HL-60 (cell line): Measurements from ENCODE around the gene SLC4A8.

ENCODE experiments used
- POLR2AphosphoS5 ChIP-seq: IDR thresholded peaks from 2 replicates; pipeline ENCODE4 v1.6.1; 2012; ENCODE audit warnings: low read depth
- SPI1 ChIP-seq: IDR thresholded peaks from 2 replicates; pipeline ENCODE4 v1.6.1; 2012; ENCODE audit warnings: low read depth, mild to moderate bottlenecking, borderline replicate concordance
- TF ChIP-seq, protein P1 (sequence below): IDR thresholded peaks from one replicate; pipeline ENCODE4 v1.5.1; 2011; ENCODE audit warnings: low read length, control low read depth, inconsistent platforms; ENCODE audit not compliant: insufficient read depth
- TF ChIP-seq, protein P2 (sequence below): IDR thresholded peaks from 2 replicates; pipeline ENCODE4 v1.6.1; 2012; ENCODE audit warnings: low read depth; ENCODE audit not compliant: insufficient replicate concordance

DNA sequence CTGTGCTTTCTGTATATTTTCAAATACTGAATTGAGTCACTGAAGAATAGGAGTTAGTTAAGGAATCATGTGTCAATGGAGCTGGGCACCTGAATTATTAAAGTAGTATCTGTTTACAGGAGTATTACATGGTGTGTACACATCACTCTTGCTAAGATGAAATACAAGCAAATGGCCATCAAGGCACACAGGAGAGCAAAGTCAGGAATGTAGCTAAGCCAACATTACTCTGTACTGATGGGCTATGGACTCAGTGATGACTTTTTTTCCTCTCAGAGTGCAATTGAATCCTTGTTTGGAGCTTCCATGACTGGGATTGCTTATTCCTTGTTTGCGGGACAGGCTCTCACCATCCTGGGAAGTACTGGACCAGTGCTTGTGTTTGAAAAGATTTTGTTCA lies 45.5 kb downstream of the SLC4A8 start:
- TF ChIP-seq, protein P1, sequence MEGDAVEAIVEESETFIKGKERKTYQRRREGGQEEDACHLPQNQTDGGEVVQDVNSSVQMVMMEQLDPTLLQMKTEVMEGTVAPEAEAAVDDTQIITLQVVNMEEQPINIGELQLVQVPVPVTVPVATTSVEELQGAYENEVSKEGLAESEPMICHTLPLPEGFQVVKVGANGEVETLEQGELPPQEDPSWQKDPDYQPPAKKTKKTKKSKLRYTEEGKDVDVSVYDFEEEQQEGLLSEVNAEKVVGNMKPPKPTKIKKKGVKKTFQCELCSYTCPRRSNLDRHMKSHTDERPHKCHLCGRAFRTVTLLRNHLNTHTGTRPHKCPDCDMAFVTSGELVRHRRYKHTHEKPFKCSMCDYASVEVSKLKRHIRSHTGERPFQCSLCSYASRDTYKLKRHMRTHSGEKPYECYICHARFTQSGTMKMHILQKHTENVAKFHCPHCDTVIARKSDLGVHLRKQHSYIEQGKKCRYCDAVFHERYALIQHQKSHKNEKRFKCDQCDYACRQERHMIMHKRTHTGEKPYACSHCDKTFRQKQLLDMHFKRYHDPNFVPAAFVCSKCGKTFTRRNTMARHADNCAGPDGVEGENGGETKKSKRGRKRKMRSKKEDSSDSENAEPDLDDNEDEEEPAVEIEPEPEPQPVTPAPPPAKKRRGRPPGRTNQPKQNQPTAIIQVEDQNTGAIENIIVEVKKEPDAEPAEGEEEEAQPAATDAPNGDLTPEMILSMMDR = no peak
- TF ChIP-seq, protein P2, sequence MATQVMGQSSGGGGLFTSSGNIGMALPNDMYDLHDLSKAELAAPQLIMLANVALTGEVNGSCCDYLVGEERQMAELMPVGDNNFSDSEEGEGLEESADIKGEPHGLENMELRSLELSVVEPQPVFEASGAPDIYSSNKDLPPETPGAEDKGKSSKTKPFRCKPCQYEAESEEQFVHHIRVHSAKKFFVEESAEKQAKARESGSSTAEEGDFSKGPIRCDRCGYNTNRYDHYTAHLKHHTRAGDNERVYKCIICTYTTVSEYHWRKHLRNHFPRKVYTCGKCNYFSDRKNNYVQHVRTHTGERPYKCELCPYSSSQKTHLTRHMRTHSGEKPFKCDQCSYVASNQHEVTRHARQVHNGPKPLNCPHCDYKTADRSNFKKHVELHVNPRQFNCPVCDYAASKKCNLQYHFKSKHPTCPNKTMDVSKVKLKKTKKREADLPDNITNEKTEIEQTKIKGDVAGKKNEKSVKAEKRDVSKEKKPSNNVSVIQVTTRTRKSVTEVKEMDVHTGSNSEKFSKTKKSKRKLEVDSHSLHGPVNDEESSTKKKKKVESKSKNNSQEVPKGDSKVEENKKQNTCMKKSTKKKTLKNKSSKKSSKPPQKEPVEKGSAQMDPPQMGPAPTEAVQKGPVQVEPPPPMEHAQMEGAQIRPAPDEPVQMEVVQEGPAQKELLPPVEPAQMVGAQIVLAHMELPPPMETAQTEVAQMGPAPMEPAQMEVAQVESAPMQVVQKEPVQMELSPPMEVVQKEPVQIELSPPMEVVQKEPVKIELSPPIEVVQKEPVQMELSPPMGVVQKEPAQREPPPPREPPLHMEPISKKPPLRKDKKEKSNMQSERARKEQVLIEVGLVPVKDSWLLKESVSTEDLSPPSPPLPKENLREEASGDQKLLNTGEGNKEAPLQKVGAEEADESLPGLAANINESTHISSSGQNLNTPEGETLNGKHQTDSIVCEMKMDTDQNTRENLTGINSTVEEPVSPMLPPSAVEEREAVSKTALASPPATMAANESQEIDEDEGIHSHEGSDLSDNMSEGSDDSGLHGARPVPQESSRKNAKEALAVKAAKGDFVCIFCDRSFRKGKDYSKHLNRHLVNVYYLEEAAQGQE = no peak
- TF ChIP-seq SPI1 (no peak), POLR2AphosphoS5 (no peak)
